RWPE1 (cell line): ENCODE results near the gene GPR42.

Experiments used
- CTCF ChIA-PET: fragments of 350-600 bp; sonication (Branson Sonifier 250); formaldehyde crosslinking; extraction: SDS; loops from one replicate; lab custom pipeline; 2021; lab: Yijun Ruan, JAX
- POLR2A ChIA-PET: fragments of 400-600 bp; formaldehyde crosslinking; extraction: SDS; loops from one replicate; lab custom pipeline; 2020; ENCODE audit warnings: antibody characterized with exemption; ENCODE audit not compliant: low non-redundant PET; lab: Yijun Ruan, JAX
- DNase-seq: peaks from one replicate; pipeline ENCODE4 v3.0.0; 2012; ENCODE audit warnings: low spot score
- H3K27ac ChIP-seq: fragments of 450-650 bp; 2 replicates; pipeline ENCODE4 v1.5.1; 2017
- CTCF ChIP-seq: fragments of 450-650 bp; conservative IDR thresholded peaks from 2 replicates; pipeline ENCODE4 v1.5.1; 2017; ENCODE audit warnings: low read depth, mild to moderate bottlenecking

GPR42 gene

GRCh38 chr19:35337984-35338296 lies 32.9 kb upstream of the GPR42 start:
- H3K27ac ChIP-seq, result no peak overlapping the region
- CTCF ChIA-PET, result interaction anchor here (1.1 kb wide), 1 partner anchor 15 kb away, joined by 3 read pairs; no protein-coding TSS in a partner anchor
- DNase-seq, result no peak
- TF ChIP-seq CTCF, result no peak
- POLR2A ChIA-PET, result no interaction called here

DNA sequence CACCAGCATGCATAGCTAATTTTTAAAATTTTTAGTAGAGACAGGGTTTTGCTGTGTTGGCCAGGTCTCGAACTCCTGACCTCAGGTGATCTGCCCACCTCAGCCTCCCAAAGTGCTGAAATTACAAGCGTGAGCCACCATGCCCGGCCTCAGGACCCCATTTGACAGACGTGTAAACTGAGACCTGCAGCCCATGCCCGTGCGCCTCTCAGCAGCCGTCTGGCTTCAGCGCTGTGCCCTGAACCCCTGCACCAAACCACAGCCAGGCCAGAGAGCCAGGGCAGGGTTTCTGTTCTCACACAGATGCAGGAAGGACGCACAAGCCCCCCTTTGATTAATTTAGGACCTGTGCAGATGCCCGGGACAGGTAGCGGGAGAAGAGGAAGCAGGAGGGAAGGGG lies 30.4 kb upstream of the GPR42 start:
- H3K27ac ChIP-seq, result no peak overlapping the region
- ChIA-PET CTCF (no interaction called here), POLR2A (no interaction called here)
- no peak for TF ChIP-seq CTCF
- no peak for DNase-seq

- no peak overlapping the region for H3K27ac ChIP-seq
- no peak for TF ChIP-seq CTCF
- CTCF ChIA-PET, result interaction anchor here (0.7 kb wide), 1 partner anchor 1452 kb away, joined by 3 read pairs; no protein-coding TSS in a partner anchor
- no peak for DNase-seq
- POLR2A ChIA-PET, result no interaction called here
Observed at GRCh38 chr19:35341006-35341405, 29.9 kb upstream of the GPR42 start.

- DNase-seq, result no peak
- TF ChIP-seq CTCF, result no peak
- POLR2A ChIA-PET, result no interaction called here
- CTCF ChIA-PET, result interaction anchor here (0.7 kb wide), 1 partner anchor 1453 kb away, joined by 3 read pairs; no protein-coding TSS in a partner anchor
- no peak overlapping the region for H3K27ac ChIP-seq
Observed at GRCh38 chr19:35341565-35342225, 29.2 kb upstream of the GPR42 start.

GRCh38 chr19:35342430-35342829 lies 28.4 kb upstream of the GPR42 start:
- no peak for DNase-seq
- ChIA-PET POLR2A (no interaction called here), CTCF (interaction anchor here (0.6 kb wide), 1 partner anchor 162 kb away, joined by 5 read pairs; no protein-coding TSS in a partner anchor)
- no peak for TF ChIP-seq CTCF
- H3K27ac ChIP-seq, result no peak overlapping the region

DNA sequence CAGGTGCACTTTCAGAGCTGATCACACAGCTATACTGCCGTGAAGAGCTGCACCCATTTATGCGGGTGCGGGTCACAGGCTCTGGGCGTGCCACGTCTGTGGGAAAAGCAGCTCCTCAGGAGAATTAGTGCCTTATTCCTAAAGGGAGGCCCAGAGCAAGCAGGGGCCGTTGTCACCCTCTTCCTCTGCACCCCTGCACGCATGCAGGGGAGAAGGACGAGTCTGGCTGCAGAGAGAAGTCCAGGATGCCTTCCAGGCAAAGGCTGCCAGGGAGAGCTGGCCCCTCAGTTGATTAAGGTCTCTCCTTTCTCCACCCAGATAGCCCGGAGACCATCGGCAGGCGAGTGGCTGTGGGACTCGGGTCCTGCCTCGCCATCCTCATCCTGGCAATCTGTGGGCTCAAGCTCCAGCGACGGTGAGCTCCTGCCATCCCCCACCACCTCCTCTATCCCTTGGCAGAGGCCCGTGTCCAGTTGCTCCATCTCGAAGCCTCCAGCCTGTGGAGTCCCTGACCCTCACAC lies 26.3 kb upstream of the GPR42 start:
- no peak for TF ChIP-seq CTCF
- no peak for DNase-seq
- ChIA-PET POLR2A (no interaction called here), CTCF (interaction anchor here (0.6 to 1.3 kb wide), 3 partner anchors 9 to 120 kb away, joined by 3 to 5 read pairs (median 4); no protein-coding TSS in a partner anchor)
- H3K27ac ChIP-seq, result no peak overlapping the region
